HL-60/S4 treated with retinoic acid at 250 ng/mL for 4 days and 3 days (cell line): Measurements from ENCODE around the gene DYNC1LI1.

ENCODE experiments used
- in situ Hi-C: fragments of 300-500 bp; cut with MboI; formaldehyde crosslinking; loops from 2 replicates; pipeline ENCODE4 v1.7.0; 2022; ENCODE audit warnings: low sequenced_read_pairs

The DYNC1LI1 gene

GRCh38 chr3:32540899-32541298 is 29.8 kb downstream of the DYNC1LI1 start:
- in situ Hi-C loops, result no loop called here

- in situ Hi-C loops, result no loop called here
These were observed 38.2 kb downstream of the DYNC1LI1 start for GRCh38 chr3:32532434-32532833.

DNA sequence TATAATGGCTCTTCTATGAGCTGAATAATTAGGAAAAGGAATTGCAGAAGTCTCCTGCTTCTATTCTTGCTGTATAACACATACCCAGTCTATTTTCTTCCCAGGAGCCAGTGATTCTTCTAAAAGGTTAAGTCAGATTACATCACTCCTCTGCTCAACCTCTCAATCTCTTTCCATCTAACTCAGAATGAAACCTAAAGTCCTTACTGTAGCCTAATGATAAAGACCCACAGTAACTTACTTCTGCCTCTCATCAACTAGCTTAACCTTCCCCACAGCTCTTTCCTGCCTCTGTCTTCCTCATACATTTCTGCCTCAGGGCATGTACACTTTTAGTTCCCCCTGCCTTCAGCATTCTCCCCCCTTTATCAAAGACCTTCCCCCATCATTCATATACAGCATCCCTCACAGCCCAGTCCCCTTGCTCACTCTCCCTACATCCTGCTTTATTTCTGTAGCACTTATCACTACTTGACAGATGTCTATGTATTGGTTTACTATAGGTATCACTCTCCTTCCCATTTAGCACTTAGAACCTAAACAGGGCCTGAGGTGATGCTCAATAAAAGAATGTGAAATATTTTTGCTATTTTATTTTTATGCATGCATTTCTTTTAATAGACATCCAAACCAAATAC is 39.5 kb downstream of the DYNC1LI1 start:
- in situ Hi-C loops, result no loop called here

DNA sequence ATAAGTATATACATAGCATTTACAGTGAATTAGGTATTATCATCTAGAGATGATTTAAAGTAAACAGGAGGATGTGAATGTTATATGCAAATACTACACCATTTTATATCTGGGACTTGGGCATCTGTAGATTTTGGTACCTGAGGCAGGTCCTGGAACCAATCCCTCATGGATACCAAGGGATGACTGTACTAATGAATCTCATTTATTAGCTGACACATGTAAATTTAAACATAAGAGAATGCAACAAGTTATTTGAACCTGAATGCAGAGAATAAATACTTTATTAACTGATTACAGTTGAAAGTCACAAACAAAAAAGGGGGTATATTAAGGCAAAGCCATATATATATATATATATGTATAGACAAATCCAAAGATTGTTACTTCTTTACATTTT is 44.9 kb downstream of the DYNC1LI1 start:
- in situ Hi-C loops, result no loop called here

GRCh38 chr3:32522682-32523081 is 48.0 kb downstream of the DYNC1LI1 start:
- in situ Hi-C loops, result loop anchor here (25.0 kb wide), 1 partner anchor 140 kb away; no protein-coding TSS in a partner anchor

DNA sequence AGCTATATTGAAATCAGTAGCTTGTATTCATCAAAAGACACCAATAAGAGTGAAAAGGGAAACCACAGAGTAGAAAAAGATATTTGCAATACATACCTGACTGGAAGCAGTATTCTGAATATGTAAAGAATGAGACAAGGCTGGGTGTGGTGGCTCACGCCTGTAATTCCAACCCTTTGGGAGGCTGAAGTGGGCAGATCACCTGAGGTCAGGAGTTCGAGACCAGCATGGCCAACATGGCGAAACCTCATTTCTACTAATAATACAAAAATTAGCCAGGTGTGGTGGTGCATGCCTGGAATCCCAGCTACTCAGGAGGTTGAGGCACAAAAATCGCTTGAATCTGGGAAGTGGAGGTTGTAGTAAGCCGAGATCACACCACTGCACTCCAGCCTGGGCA is 51.7 kb downstream of the DYNC1LI1 start:
- in situ Hi-C loops, result loop anchor here (25.0 kb wide), 1 partner anchor 143 kb away; no protein-coding TSS in a partner anchor

- in situ Hi-C loops, result loop anchor here (25.0 kb wide), 1 partner anchor 146 kb away; no protein-coding TSS in a partner anchor
These were observed 53.9 kb downstream of the DYNC1LI1 start for GRCh38 chr3:32516751-32517150.

DNA sequence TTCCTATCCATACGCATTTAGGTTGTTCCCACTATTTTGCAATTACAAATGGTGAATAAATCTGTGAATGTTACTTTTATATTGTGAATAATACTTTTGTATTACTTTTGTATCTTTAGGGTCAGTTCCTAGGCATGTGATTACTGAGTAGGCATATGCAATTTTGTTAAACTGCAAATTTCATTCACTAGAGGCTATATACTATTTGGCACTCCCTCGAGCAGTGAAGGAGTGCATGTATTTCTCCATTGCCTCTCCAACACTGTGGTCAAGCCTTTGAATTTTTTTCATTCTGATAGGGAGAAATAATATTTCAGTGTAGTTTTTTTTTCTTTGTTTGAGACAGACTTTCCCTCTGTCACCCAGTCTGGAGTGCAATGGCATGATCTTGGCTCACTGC is 59.7 kb downstream of the DYNC1LI1 start:
- in situ Hi-C loops, result loop anchor here (25.0 kb wide), 1 partner anchor 151 kb away; no protein-coding TSS in a partner anchor

DNA sequence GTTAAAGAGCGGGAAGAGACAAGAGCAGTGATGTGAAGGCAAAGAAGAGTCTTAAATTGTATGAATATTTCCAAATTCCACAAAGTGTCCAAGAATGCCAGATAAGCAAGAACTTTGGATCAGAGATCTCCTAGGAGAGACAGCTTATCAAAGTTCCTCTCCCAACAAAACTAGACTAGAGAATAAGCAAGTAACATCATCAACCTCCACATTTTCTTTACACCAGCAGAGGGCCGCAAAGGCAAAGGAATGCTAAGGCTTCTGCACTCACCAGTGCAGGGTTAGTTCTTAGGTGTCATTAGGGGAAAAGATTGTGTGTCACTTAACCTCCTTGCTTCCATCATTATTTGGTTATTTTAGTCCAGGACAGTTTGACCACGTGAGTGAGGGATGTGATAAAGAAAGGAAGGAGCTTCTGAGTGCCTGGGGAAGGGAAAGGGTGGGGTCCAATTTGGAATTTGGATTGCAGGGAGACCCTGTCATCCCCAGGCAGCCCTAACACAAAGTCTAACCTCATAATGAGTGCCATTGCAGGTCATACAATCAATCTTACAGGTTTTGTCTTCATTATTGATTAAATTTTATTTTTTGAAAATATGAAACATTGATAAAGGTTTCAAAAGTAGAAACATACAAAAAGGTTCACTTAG is 60.5 kb downstream of the DYNC1LI1 start:
- in situ Hi-C loops, result loop anchor here (25.0 kb wide), 1 partner anchor 152 kb away; no protein-coding TSS in a partner anchor

DNA sequence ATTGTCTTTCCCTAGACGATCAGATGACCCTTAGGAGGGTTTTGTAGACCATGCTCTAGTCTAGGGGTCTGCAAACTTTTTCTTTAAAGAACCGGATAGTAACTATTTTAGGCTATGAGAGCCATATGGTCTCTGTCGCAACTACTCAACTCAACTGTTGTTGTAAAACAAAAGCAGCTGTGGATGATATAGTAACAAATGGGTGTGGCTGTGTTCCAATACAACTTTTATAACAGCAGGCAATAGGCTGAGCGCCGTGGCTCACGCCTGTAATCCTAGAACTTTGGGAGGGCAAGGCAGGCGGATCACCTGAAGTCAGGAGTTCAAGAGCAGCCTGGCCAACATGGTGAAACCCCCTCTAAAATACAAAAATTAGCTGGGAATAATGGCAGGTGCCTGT is 61.9 kb downstream of the DYNC1LI1 start:
- in situ Hi-C loops, result loop anchor here (25.0 kb wide), 1 partner anchor 154 kb away; no protein-coding TSS in a partner anchor

DNA sequence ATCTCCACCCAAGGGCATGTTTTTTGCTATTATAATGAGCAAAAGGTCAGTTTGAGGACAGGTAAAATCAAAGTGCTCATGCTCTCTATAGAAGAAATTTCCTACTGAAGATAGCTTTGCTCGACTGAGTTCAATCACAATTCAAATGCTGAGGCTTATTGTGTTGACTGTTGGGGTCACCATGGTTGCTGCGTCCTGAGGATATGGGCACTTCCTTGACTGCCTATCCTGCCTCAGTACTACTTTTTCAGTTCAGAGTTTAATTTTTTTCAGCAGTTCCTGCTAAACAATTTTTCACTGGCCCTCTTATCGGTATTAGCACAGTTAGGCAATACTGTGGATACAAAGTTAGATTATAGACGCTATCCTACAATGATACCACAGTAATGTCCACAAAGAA is 64.2 kb downstream of the DYNC1LI1 start:
- in situ Hi-C loops, result loop anchor here (25.0 kb wide), 1 partner anchor 156 kb away; no protein-coding TSS in a partner anchor

DNA sequence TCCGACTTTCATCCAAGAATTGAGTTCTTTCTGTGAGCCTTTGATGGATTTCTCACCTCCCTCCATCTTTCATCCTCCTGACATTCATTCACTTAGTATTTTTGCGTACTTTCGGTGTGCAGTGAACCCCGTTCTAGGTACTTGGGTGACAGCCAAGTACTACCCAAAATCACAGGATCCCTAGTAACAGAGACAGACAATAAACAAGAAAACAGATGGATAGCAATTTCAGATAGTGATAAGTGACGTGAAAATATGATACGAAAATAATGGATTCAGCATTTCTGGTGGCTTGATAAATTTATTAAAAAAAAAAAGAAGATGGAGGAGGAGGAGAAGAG is 67.7 kb downstream of the DYNC1LI1 start:
- in situ Hi-C loops, result loop anchor here (25.0 kb wide), 1 partner anchor 159 kb away; no protein-coding TSS in a partner anchor

GRCh38 chr3:32502118-32502945 is 68.3 kb downstream of the DYNC1LI1 start, which contains the start of gene CMTM6:
TSS of gene CMTM6 (minus strand) at chr3:32502852. CDS start at chr3:32502745, 107 bp downstream.
- in situ Hi-C loops, result loop anchor here (25.0 kb wide), 1 partner anchor 160 kb away; no protein-coding TSS in a partner anchor

GRCh38 chr3:32501783-32502117 is 68.9 kb downstream of the DYNC1LI1 start:
- in situ Hi-C loops, result loop anchor here (25.0 kb wide), 1 partner anchor 161 kb away; no protein-coding TSS in a partner anchor

DNA sequence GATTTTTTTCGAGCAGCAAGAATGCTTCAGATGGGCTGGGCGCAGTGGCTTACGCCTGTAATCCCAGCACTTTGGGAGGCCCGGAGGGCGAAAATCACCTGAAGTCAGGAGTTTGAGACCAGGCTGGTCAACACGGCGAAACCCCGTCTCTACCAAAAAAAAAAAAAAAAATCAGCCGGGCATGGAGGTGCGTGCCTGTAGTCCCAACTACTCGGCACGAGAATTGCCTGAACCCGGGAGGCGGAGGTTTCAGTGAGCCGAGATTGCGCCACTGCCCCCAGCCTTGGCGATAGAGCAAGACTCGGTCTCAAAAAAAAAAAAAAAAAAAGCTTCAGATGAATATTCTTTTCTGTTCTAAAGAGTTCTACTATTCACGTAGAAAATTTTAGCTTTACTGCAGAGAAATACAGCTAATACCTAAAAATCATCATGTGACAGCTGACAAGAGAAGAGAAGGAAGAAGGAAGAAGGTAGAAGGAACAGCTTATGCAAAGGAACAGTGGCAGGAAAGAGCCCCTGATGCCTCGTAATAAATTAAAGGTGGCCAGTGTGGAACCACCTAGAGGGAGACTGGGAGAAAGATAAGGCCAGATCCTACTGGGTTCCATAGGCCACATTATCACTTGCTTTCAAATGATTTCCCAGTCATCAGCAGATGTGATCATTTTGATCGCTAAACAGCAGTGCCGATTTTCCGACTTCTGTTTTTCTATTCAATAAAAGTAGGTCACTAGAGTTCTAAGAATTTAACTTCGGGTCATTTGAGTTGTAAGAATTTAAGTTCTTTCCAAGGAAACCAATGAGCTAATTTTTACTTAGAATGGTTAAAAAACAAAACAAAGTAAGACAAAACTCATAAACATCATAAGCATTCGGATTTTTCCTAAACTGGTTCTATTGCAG is 69.5 kb downstream of the DYNC1LI1 start:
- in situ Hi-C loops, result loop anchor here (25.0 kb wide), 1 partner anchor 161 kb away; no protein-coding TSS in a partner anchor

DNA sequence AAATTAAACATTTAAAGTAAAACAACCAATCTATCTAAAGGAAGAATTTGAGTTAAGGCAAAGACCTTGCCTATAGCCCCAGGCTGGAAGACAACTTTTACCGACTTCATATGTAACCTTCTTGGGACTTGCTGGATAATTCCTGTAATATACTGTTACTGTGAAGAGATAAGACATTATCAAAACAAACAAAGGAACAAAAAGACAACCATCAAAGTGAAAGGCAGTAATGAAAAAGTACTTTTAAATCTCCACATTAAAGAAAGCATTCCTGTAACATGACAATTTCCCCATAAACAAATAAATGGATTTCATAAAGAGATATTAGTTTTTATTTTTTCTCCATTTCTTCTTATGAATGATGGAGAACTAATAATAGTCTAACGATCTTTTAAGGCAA is 70.4 kb downstream of the DYNC1LI1 start:
- in situ Hi-C loops, result loop anchor here (25.0 kb wide), 1 partner anchor 162 kb away; no protein-coding TSS in a partner anchor

- in situ Hi-C loops, result no loop called here
These were observed 71.1 kb downstream of the DYNC1LI1 start for GRCh38 chr3:32499585-32499984.

DNA sequence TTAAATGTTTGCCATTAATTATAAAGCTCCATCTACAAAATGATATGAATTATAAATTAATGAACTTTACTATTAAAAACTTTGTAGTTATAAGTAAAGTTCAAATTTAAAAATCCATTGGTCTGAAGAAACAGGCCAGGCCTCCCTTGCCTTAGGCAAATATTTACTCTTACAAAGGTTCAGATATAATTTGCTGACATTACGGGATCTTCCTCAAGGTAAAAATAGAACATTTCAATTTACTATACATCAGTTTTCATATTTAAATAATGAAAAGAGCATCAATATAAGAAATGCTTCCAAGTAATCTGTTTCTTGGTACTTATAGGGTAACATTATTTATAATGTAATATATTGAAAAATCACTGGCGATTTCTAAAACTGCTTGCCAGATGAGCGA is 71.7 kb downstream of the DYNC1LI1 start:
- in situ Hi-C loops, result no loop called here

DNA sequence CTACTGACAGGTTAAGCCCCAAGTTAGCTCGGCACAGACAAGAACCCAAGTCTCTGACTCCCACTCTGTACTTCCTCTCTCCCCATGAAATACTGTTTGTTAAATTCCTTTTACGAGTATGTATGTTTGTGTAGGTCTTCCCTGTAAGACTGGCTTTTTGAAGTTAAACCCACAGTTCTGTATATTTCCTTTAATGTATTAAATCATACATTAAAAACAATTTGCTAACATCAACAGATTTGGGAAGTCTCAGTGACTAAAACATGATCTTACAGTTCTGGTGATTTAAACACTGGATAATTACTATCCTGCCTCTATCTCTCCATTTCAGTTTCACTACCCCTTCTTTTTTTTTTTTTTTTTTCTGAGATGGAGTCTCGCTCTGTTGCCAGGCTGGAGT is 72.4 kb downstream of the DYNC1LI1 start:
- in situ Hi-C loops, result no loop called here

DNA sequence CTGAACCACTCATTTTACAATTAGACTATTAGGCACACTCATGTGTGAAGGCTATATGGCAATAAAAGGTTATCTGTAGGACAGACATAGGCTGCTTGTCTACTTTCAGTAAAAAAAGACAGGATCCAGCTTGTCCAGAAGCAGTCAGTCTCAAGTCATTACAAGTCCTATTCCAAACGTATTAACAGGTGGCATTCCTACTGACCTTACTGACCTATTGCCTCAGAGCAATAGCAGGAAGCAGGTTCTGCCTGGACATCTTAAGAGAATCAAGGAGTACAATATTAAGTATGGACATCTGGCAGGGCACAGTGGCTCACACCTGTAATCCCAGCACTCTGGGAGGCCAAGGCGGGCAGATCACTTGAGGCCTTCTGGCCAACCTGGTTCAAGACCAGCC is 75.0 kb downstream of the DYNC1LI1 start:
- in situ Hi-C loops, result no loop called here
